Adrenal gland (tissue), 19 donors: ENCODE data around the gene HLA-DQA2. TPM values are rescaled to one million over a fixed set of nuclear protein-coding genes. Genes with fewer than 3 reads are reported as not detected.
A peak's percentile ranks its signal among the peaks of the same experiment; 100 is the strongest.

Source experiments
- DNase-seq, 7 donors: peaks; one replicate each; pipeline ENCODE4 v3.0.0-alpha.2; 2019 to 2020
- H3K27ac ChIP-seq, 5 donors: fragments of 200-600 bp; sonication (generic) in 4 of 5; 1 replicate in 3 of 5; 2 replicates in 2 of 5; pipeline versions ENCODE4 v1.5.1 to v1.8.0; 2016 to 2020; ENCODE audit warnings: mild to moderate bottlenecking in 1 of 5
- H3K27me3 ChIP-seq: fragments of 200-600 bp; 2 replicates; pipeline ENCODE4 v1.8.0; 2021
- H3K36me3 ChIP-seq, 2 donors: fragments of 200-600 bp; replicated peaks in 1 of 2; 1 replicate in 1 of 2; 2 replicates in 1 of 2; pipeline versions ENCODE4 v1.5.1 to v1.8.0; 2018 to 2022
- H3K4me1 ChIP-seq, 2 donors: fragments of 200-600 bp; replicated peaks in 1 of 2; 1 replicate in 1 of 2; 2 replicates in 1 of 2; pipeline versions ENCODE4 v1.5.1 to v1.8.0; 2018 to 2021
- H3K4me3 ChIP-seq, 4 donors: fragments of 200-600 bp; sonication (generic) in 3 of 4; one replicate each; pipeline ENCODE4 v1.5.1; 2016 to 2018
- H3K9me3 ChIP-seq, 3 donors: fragments of 200-600 bp; sonication (generic) in 1 of 3; replicated peaks in 1 of 3; 1 replicate in 2 of 3; 2 replicates in 1 of 3; pipeline versions ENCODE4 v1.5.1 to v1.8.0; 2016 to 2021
- POLR2A ChIP-seq, 2 donors: fragments of 450-650 bp; IDR thresholded peaks; one replicate each; pipeline ENCODE4 v1.6.1; 2017; ENCODE audit warnings: antibody characterized with exemption in 2 of 2, mild to moderate bottlenecking in 2 of 2, moderate library complexity in 1 of 2
- WGBS, 4 donors: extraction: QIAGEN DNeasy Blood & Tissue Kit in 2 of 4; methylation state at CpG; one replicate each; pipeline versions ENCODE4 v1.1.5 to v1.1.7; 2013 to 2017; 5-methylcytosine and 5-hydroxymethylcytosine counted together
- intact Hi-C, 2 donors: fragments of 100-400 bp; cut with DNase I; formaldehyde crosslinking; loops; one replicate each; pipeline versions ENCODE4 v1.14.1 to v1.15.0; 2022 to 2023
- long read RNA-seq, 10 donors: library from polyadenylated mRNA in 3 of 10; unstranded in 2 of 10; stranded (forward) in 1 of 10; transcript quantifications; one replicate each; pipeline ENCODE4 v2.0.0 and lab custom pipeline, GENCODE V29; 2021 to 2026
- polyA plus RNA-seq, 3 donors: library from polyadenylated mRNA; stranded (reverse); fragments of 200-250 nt in 2 of 3; fragments of 350-450 nt in 1 of 3; fragmentation: Illumina TruSeq in 1 of 3; extraction: RNeasy Lipid Tissue Mini Kit (QIAGEN cat#74804) in 1 of 3; gene quantifications; one replicate each; pipeline ENCODE4 v1.2.3, GENCODE V29; 2013 to 2014
- total RNA-seq, 9 donors: library from RNA; depleted of rRNA in 4 of 9; stranded (reverse); fragments of >200 nt in 4 of 9; fragments of 120-200 nt in 1 of 9; fragmentation: NEBNext Ultra II Directional in 1 of 9; extraction: Animal tissue kit (Norgen Biotek cat#: 25700) in 1 of 9; gene quantifications; one replicate each; pipeline versions ENCODE4 v1.1.0 to v1.2.4, GENCODE V29; 2013 to 2023
- TF ChIP-seq, protein P1 (sequence below), 6 experiments: fragments of 450-650 bp in 4 of 6; fragments of 200-600 bp in 2 of 6; sonication (generic) in 1 of 6; IDR thresholded peaks; 1 replicate in 5 of 6; 2 replicates in 1 of 6; pipeline versions ENCODE4 v1.5.1 to v1.8.0; 2016 to 2021; ENCODE audit warnings: antibody characterized with exemption in 6 of 6, mild to moderate bottlenecking in 2 of 6, moderate library complexity in 1 of 6
- donor health status: healthy with polysubstance abuse.
- donor health status: Bipolar disorder and iron deficiency.
- donor health status: DM: yes; HTN: yes; CAD: no.
- donor health status: DM: no; HTN: no; CAD: no.
- donor health status: DM: no; HTN: no; CAD: no.
- donor health status: DM: yes; HTN: yes; CAD: no.

Gene HLA-DQA2
- total RNA-seq, result 10 to 100 TPM in 1 of 9 donors, 1 to 10 TPM in 6, under 1 TPM in 1, not detected in 1; 0.47 to 17.8 (median 2.4) TPM
- polyA plus RNA-seq, result 1 to 10 TPM in 1 of 3 donors, not detected in 2; 3.0 TPM
- long read RNA-seq, donor 1, result 0 reads
- long read RNA-seq, donor 2, result 0 reads
- long read RNA-seq, donor 3, result 0 reads
- long read RNA-seq, donor 4, partial matches to known transcripts, result 0 of 2 reads
- long read RNA-seq, donor 4, other reads (novel, unspliced or antisense), result 2 of 2 reads
- long read RNA-seq, donor 5, result 0 reads
- long read RNA-seq, donor 6, result 0 reads
- long read RNA-seq, donor 7, result 0 reads
- long read RNA-seq, donor 8, result 0 reads
- long read RNA-seq, donor 9, result 0 reads
- long read RNA-seq, donor 10, result 0 reads

DNA sequence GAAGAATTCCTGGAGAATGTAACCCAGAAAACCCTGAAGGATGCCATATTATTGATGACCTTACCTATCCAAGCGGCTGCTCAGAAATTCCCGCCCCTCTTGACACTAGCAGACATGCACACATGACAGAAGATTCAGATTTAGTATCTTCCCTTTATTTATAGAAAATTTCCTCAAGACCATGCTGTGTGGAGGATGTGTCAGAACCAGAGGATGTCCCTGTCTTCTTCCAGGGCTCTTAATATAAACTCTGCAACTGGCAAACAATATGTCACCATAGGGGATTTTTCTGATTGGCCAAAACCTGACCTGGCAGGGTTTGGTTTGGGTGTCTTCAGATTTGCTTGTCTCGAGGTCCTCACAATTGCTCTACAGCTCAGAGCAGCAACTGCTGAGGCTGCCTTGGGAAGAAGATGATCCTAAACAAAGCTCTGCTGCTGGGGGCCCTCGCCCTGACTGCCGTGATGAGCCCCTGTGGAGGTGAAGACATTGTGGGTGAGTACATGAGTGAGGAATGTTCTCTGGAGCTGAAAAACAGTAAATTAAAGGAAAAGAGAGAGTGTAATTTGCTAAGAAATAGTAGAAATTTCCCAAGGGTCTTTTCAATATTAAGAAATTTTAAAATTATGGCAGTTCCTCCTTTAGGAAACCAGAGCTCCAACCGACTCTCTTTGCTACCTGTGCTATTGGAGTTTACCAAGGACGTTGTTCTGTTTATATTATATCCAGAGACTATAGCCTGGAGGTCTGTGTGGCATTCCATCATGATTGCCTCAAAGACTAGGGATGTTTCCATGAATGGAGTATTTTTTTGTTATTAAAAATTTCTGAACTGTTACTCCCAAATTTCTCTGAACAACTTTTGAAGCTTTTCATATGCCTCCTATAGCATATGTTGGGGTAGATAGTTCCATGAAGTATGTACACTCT lies at the start of gene HLA-DQA2:
TSS of gene HLA-DQA2 (plus strand) at position 361 of the 930 bp plus-strand sequence. CDS start at position 414, 53 bp downstream.
- WGBS, 4 donors, result 69 to 72% (median 71%) methylated on average over 7 of the region's 7 CpGs
- Histone ChIP-seq H3K36me3 (no peaks in the 10 kb centered on the region), H3K27me3 (no peaks in the 10 kb centered on the region), H3K4me1 (no peaks in the 10 kb centered on the region), H3K27ac (no peak within 1 kb of the TSS), H3K4me3 (no peak within 1 kb of the TSS), H3K9me3 (no peaks in the 10 kb centered on the region)
- no peak for DNase-seq
- intact Hi-C loops, result no loop called here
- TF ChIP-seq, protein P1, sequence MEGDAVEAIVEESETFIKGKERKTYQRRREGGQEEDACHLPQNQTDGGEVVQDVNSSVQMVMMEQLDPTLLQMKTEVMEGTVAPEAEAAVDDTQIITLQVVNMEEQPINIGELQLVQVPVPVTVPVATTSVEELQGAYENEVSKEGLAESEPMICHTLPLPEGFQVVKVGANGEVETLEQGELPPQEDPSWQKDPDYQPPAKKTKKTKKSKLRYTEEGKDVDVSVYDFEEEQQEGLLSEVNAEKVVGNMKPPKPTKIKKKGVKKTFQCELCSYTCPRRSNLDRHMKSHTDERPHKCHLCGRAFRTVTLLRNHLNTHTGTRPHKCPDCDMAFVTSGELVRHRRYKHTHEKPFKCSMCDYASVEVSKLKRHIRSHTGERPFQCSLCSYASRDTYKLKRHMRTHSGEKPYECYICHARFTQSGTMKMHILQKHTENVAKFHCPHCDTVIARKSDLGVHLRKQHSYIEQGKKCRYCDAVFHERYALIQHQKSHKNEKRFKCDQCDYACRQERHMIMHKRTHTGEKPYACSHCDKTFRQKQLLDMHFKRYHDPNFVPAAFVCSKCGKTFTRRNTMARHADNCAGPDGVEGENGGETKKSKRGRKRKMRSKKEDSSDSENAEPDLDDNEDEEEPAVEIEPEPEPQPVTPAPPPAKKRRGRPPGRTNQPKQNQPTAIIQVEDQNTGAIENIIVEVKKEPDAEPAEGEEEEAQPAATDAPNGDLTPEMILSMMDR (IDR thresholded peaks at IDR 0.05), result no peak
- TF ChIP-seq POLR2A (IDR thresholded peaks at IDR 0.05), result no peak

- no peaks in the 10 kb centered on the region for H3K4me1 ChIP-seq
Measured at GRCh38 chr6:32692019-32692418, 49.2 kb upstream of the HLA-DQA2 start.

GRCh38 chr6:32697031-32697430 lies 44.2 kb upstream of the HLA-DQA2 start:
- TF ChIP-seq, protein P1 (IDR thresholded peaks at IDR 0.05), result no peak
- TF ChIP-seq POLR2A (IDR thresholded peaks at IDR 0.05), result no peak
- WGBS, 4 donors, result 73 to 81% (median 78%) methylated on average over 1 of the region's 1 CpG

More at GRCh38 chr6:32692019-32692418, 49.2 kb upstream of the HLA-DQA2 start:
- H3K4me3 ChIP-seq, result no peak overlapping the region
- 0 to 2% (median 0%) methylated on average over 1 of the region's 1 CpG for WGBS, 4 donors
- intact Hi-C loops, result no loop called here
- peak in 5 of 7 donors; percentile 10 to 58 (median 31) for DNase-seq
- H3K9me3 ChIP-seq, result peaks cover 0 to 8% (median 0%) of the 10 kb centered on the region in 3 donors
- no peaks in the 10 kb centered on the region for H3K36me3 ChIP-seq
- H3K27ac ChIP-seq, result no peak overlapping the region
- no peak for TF ChIP-seq POLR2A (IDR thresholded peaks at IDR 0.05)
- TF ChIP-seq, protein P1 (IDR thresholded peaks at IDR 0.05), result peak in 4 of 6 experiments; percentile 26 to 55 (median 34)
- H3K27me3 ChIP-seq, result no peaks in the 10 kb centered on the region

More at GRCh38 chr6:32697031-32697430, 44.2 kb upstream of the HLA-DQA2 start:
- Histone ChIP-seq H3K36me3 (no peaks in the 10 kb centered on the region), H3K27ac (no peak overlapping the region), H3K9me3 (no peaks in the 10 kb centered on the region), H3K4me1 (no peaks in the 10 kb centered on the region), H3K27me3 (no peaks in the 10 kb centered on the region), H3K4me3 (no peak overlapping the region)
- no peak for DNase-seq
- intact Hi-C loops, result loop anchor here in 1 of 2 donors (5.0 kb wide), 1 partner anchor 265 kb away; no protein-coding TSS in a partner anchor
